GM12878 (cell line): Measurements from ENCODE around the gene DLK1. TPM values are rescaled to one million over a fixed set of nuclear protein-coding genes. Genes with fewer than 3 reads are reported as not detected.

Source experiments
- ATAC-seq: fragments of 200-7000 bp; cut with Tn5 transposase; 3 replicates; pipeline ENCODE4 v1.9.1; 2020; ENCODE audit warnings: mild to moderate bottlenecking, moderate library complexity
- BruUV-seq: library from RNA; stranded (reverse); fragments of 400-500 nt; replicated peaks from 2 replicates; lab custom pipeline; 2021; lab: Mats Ljungman, UMichigan
- CTCF ChIA-PET: fragments of 300-600 bp; sonication (Branson Sonifier 250); formaldehyde crosslinking; extraction: SDS; loops from one replicate; lab custom pipeline; 2021; ENCODE audit warnings: inconsistent platforms; lab: Yijun Ruan, JAX
- POLR2A ChIA-PET: fragments of 350-600 bp; formaldehyde crosslinking; extraction: SDS; loops from one replicate; lab custom pipeline; 2021; ENCODE audit warnings: inconsistent platforms; lab: Charles Lee
- RAD21 ChIA-PET: fragments of 300-600 bp; sonication (Branson Sonifier 250); formaldehyde crosslinking; loops from one replicate; lab custom pipeline; 2023; ENCODE audit warnings: antibody characterized with exemption; ENCODE audit not compliant: unreplicated experiment; lab: Charles Lee
- SMC1A ChIA-PET: fragments of 300-600 bp; sonication (Branson Sonifier 250); formaldehyde crosslinking; loops from one replicate; lab custom pipeline; 2023; ENCODE audit not compliant: unreplicated experiment, uncharacterized antibody; lab: Charles Lee
- DNase-seq: peaks from one replicate; pipeline ENCODE4 v3.0.0-alpha.2; 2011; ENCODE audit warnings: low read depth, low spot score
- FAIRE-seq: peaks from 3 replicates; lab custom pipeline; 2011; peaks lifted over from hg19 to GRCh38; lab: Jason Lieb, UNC
- H2AFZ ChIP-seq: 2 replicates; pipeline ENCODE4 v1.6.0; 2011; ENCODE audit warnings: low read depth, low read length, control low read depth; ENCODE audit not compliant: control insufficient read depth
- H3K27ac ChIP-seq: 2 replicates; pipeline ENCODE4 v1.5.1; 2011; ENCODE audit warnings: control low read depth; ENCODE audit not compliant: control insufficient read depth, insufficient read depth
- H3K27me3 ChIP-seq, 2 experiments: replicated peaks in 1 of 2; 2 replicates each; pipeline versions ENCODE4 v1.6.0 to v1.6.1; 2011; ENCODE audit warnings: low read length in 1 of 2; ENCODE audit not compliant: control insufficient read depth in 2 of 2, insufficient read depth in 2 of 2
- H3K36me3 ChIP-seq, 2 experiments: 2 replicates each; pipeline ENCODE4 v1.5.1; 2011; ENCODE audit warnings: low read length in 1 of 2; ENCODE audit not compliant: control insufficient read depth in 2 of 2, insufficient read depth in 2 of 2
- H3K4me1 ChIP-seq: 2 replicates; pipeline ENCODE4 v1.6.1; 2011; ENCODE audit warnings: mild to moderate bottlenecking, low read length, moderate library complexity, mixed read lengths; ENCODE audit not compliant: control insufficient read depth, insufficient read depth
- H3K4me2 ChIP-seq: 2 replicates; pipeline ENCODE4 v1.6.0; 2011; ENCODE audit warnings: control low read depth; ENCODE audit not compliant: control insufficient read depth, insufficient read depth
- H3K4me3 ChIP-seq: fragments of 200-600 bp; sonication (generic); 2 replicates; pipeline ENCODE4 v1.5.1; 2016
- H3K79me2 ChIP-seq: 2 replicates; pipeline ENCODE4 v1.6.0; 2011; ENCODE audit warnings: low read length; ENCODE audit not compliant: control insufficient read depth, insufficient read depth
- H3K9ac ChIP-seq: 2 replicates; pipeline ENCODE4 v1.8.0; 2011; ENCODE audit warnings: low read length, control low read depth, mixed read lengths; ENCODE audit not compliant: control insufficient read depth, insufficient read depth
- H3K9me3 ChIP-seq: replicated peaks from 3 replicates; pipeline ENCODE4 v1.5.1; 2011; ENCODE audit warnings: mild to moderate bottlenecking, low read length; ENCODE audit not compliant: control insufficient read depth, insufficient read depth
- H4K20me1 ChIP-seq: 2 replicates; pipeline ENCODE4 v1.6.0; 2011; ENCODE audit not compliant: control insufficient read depth, insufficient read depth
- CEBPB ChIP-seq, 2 experiments: fragments of 150-350 bp in 1 of 2; IDR thresholded peaks; 2 replicates each; pipeline ENCODE4 v1.6.1; 2012 to 2014; ENCODE audit warnings: low read depth in 2 of 2, low read length in 2 of 2, borderline replicate concordance in 1 of 2, inconsistent platforms in 1 of 2
- EP300 ChIP-seq, 2 experiments: fragments of 150-350 bp in 1 of 2; IDR thresholded peaks; 2 replicates each; pipeline ENCODE4 v1.6.1; 2011 to 2012; ENCODE audit warnings: low read depth in 2 of 2, low read length in 2 of 2, borderline replicate concordance in 1 of 2, improper control_type of control experiment in 1 of 2, inconsistent platforms in 1 of 2; ENCODE audit not compliant: control insufficient read depth in 1 of 2
- MTA3 ChIP-seq: IDR thresholded peaks from 2 replicates; pipeline ENCODE4 v1.6.1; 2012; ENCODE audit warnings: low read length, inconsistent platforms, borderline replicate concordance
- POLR2AphosphoS5 ChIP-seq: IDR thresholded peaks from 2 replicates; pipeline ENCODE4 v1.6.1; 2011; ENCODE audit warnings: mild to moderate bottlenecking, low read length, inconsistent platforms
- SRF ChIP-seq, 2 experiments: IDR thresholded peaks; 2 replicates each; pipeline ENCODE4 v1.6.1; 2011; ENCODE audit warnings: low read depth in 2 of 2, low read length in 2 of 2, mild to moderate bottlenecking in 1 of 2, moderate library complexity in 1 of 2
- SUPT20H ChIP-seq: IDR thresholded peaks from 2 replicates; pipeline ENCODE4 v1.6.1; 2011; ENCODE audit warnings: low read depth, mild to moderate bottlenecking, low read length, moderate library complexity, borderline replicate concordance; ENCODE audit not compliant: control insufficient read depth
- ZNF274 ChIP-seq: IDR thresholded peaks from one replicate; pipeline ENCODE4 v1.8.0; 2011; ENCODE audit not compliant: insufficient read length, insufficient read depth
- WGBS: methylation state at CpG from one replicate; pipeline ENCODE4 v1.1.6; 2016; ENCODE audit warnings: low lambda C conversion rate; ENCODE audit not compliant: insufficient replicate concordance, insufficient coverage; ENCODE audit errors: missing lambda C conversion rate; 5-methylcytosine and 5-hydroxymethylcytosine counted together
- in situ Hi-C: fragments of 300-500 bp; cut with MboI; formaldehyde crosslinking; loops from 9 replicates; pipeline ENCODE4 v1.14.3; 2018; ENCODE audit warnings: mixed read lengths
- intact Hi-C: fragments of 100-400 bp; cut with micrococcal nuclease; formaldehyde crosslinking; loops from one replicate; pipeline ENCODE4 v1.14.2; 2022; ENCODE audit not compliant: unreplicated experiment
- polyA plus RNA-seq, 11 experiments: library from polyadenylated mRNA; depleted of rRNA in 4 of 11; unstranded in 6 of 11; stranded (reverse) in 5 of 11; fragments of >200 nt; fragmentation: Nextera tagmentation in 4 of 11; fragmentation: Illumina TruSeq in 1 of 11; extraction: Ambion mirVana in 4 of 11; extraction: Trizol in 1 of 11; gene quantifications; 1 replicate in 1 of 11; 2 replicates in 10 of 11; pipeline versions ENCODE4 v1.2.1 to v1.2.3, GENCODE V29; 2011 to 2016; ENCODE audit warnings: inconsistent platforms in 2 of 11, missing spikeins in 2 of 11, low read depth in 1 of 11
- total RNA-seq, 4 experiments: library from RNA; depleted of rRNA in 3 of 4; stranded (reverse); fragments of >200 nt in 3 of 4; fragmentation: Illumina TruSeq in 1 of 4; extraction: Trizol in 1 of 4; gene quantifications; 2 replicates each; pipeline versions ENCODE4 v1.2.1 to v1.2.3, GENCODE V29; 2013 to 2021
- TF ChIP-seq, protein P1 (sequence below): IDR thresholded peaks from 2 replicates; pipeline ENCODE4 v1.6.1; 2011; ENCODE audit warnings: mild to moderate bottlenecking, low read depth, low read length, moderate library complexity; ENCODE audit not compliant: insufficient replicate concordance
- TF ChIP-seq, protein P2 (sequence below): fragments of 450-650 bp; IDR thresholded peaks from 2 replicates; pipeline ENCODE4 v1.6.1; 2016; ENCODE audit warnings: mild to moderate bottlenecking
- TF ChIP-seq, protein P3 (sequence below): fragments of 150-350 bp; IDR thresholded peaks from 2 replicates; pipeline ENCODE4 v1.6.1; 2014; ENCODE audit warnings: mild to moderate bottlenecking, low read depth, low read length
- TF ChIP-seq, protein P4 (sequence below): IDR thresholded peaks from 2 replicates; pipeline ENCODE4 v1.6.1; 2012; ENCODE audit warnings: low read length, inconsistent platforms

The DLK1 gene
- total and polyA plus RNA-seq, 10 of the 15 experiments (the other 5 are each of a cell fraction or from before 2014, with no cell fraction given) = 0.87 TPM; not detected in 9

DNA sequence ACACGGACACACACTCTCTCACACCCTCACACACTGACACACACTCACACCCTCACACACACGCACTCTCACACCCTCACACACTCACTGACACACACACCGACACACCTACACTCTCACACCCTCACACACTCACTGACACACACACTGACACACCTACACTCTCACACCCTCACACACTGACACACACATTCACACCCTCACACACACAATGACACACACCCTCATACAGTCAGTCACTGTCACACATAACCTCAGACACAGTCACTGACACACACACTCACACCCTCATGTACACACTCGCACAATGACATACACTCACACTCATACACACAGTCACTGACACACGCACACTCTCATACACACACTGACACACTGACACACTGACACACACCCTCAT lies 19.8 kb upstream of the DLK1 start (continued):
- TF ChIP-seq, protein P1, sequence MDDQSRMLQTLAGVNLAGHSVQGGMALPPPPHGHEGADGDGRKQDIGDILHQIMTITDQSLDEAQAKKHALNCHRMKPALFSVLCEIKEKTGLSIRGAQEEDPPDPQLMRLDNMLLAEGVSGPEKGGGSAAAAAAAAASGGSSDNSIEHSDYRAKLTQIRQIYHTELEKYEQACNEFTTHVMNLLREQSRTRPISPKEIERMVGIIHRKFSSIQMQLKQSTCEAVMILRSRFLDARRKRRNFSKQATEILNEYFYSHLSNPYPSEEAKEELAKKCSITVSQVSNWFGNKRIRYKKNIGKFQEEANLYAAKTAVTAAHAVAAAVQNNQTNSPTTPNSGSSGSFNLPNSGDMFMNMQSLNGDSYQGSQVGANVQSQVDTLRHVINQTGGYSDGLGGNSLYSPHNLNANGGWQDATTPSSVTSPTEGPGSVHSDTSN = peak; percentile 32
- no peak for TF ChIP-seq MTA3
- TF ChIP-seq SUPT20H = no peak
- no peak for TF ChIP-seq EP300 (IDR thresholded peaks at IDR 0.05; ENCODE audit: borderline replicate concordance in 1 of 2, control insufficient read depth in 1 of 2, low read depth in 2 of 2, low read length in 2 of 2)
- no peak for TF ChIP-seq SRF (IDR thresholded peaks at IDR 0.05; ENCODE audit: low read depth in 2 of 2, low read length in 2 of 2)
- no peak for TF ChIP-seq ZNF274
- TF ChIP-seq, protein P2, sequence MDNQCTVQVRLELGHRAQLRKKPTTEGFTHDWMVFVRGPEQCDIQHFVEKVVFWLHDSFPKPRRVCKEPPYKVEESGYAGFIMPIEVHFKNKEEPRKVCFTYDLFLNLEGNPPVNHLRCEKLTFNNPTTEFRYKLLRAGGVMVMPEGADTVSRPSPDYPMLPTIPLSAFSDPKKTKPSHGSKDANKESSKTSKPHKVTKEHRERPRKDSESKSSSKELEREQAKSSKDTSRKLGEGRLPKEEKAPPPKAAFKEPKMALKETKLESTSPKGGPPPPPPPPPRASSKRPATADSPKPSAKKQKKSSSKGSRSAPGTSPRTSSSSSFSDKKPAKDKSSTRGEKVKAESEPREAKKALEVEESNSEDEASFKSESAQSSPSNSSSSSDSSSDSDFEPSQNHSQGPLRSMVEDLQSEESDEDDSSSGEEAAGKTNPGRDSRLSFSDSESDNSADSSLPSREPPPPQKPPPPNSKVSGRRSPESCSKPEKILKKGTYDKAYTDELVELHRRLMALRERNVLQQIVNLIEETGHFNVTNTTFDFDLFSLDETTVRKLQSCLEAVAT = no peak
- TF ChIP-seq, all 136 proteins: peak for 4

DNA sequence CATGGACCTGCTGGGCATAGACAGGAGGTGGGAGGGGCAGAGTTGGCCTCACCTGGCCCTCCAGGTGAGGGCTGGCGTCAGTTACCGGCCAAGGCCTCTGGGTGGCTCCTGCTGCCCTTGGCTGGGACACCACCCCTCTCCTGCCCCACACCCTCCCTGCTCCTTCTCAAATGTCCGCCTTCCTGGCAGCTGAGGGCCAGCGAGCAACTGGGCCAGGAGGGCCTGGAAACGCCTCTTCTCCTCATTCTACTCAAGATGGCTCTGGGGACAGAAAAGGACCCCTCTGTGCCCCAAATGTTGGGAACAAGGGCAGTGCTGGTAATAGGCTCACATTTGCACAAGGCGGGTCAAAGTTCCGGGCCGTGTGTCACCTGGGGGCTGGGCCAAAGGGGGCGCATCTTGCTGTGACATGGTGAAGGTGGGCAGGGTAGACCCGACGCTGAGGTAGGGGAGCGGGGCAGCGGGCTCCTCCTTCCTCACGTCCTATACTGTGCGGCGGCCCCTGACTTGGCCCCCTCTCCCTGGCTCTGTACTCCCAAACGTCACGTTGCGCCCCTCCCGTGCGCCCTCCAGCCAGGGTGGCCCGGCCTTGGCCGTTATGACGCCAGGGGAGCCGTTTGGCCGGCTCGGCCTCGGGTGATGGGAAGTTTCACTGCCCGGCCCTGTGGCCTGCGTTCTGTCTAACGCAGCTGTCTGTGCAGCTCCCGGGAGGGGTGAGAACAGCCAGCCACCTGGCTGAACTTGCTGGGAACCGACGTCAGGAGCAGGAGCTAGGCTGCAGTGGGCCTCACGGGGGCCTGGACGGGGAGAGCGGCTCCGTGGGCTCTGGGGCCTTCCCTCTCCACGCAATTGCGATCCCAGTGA lies 18.0 kb upstream of the DLK1 start:
- H3K27me3 ChIP-seq = peaks cover 0 to 2% of the 10 kb centered on the region in 2 experiments; a peak in 2 of 4 replicates
- H4K20me1 ChIP-seq = no peaks in the 10 kb centered on the region
- intact Hi-C loops (no loop called here), in situ Hi-C loops (no loop called here)
- CTCF ChIA-PET = no interaction called here
- H3K4me3 ChIP-seq = no peak overlapping the region
- no peaks in the 10 kb centered on the region for H3K4me1 ChIP-seq
- DNase-seq (no peak), FAIRE-seq (no peak), ATAC-seq (no peak)
- 48% methylated on average over 37 of the region's 40 CpGs for whole genome bisulfite sequencing
- H3K9ac ChIP-seq = no peak overlapping the region
- no peak overlapping the region for H3K27ac ChIP-seq
- H3K9me3 ChIP-seq = no peaks in the 10 kb centered on the region
- POLR2A ChIA-PET = no interaction called here
- SMC1A ChIA-PET = no interaction called here
- H3K4me2 ChIP-seq = no peak overlapping the region
- H3K79me2 ChIP-seq = no peaks in the 10 kb centered on the region
- BruUV-seq = no TSS peak
- no peak overlapping the region for H2AFZ ChIP-seq
- H3K36me3 ChIP-seq = no peaks in the 10 kb centered on the region
- RAD21 ChIA-PET = no interaction called here
- TF ChIP-seq, protein P3, sequence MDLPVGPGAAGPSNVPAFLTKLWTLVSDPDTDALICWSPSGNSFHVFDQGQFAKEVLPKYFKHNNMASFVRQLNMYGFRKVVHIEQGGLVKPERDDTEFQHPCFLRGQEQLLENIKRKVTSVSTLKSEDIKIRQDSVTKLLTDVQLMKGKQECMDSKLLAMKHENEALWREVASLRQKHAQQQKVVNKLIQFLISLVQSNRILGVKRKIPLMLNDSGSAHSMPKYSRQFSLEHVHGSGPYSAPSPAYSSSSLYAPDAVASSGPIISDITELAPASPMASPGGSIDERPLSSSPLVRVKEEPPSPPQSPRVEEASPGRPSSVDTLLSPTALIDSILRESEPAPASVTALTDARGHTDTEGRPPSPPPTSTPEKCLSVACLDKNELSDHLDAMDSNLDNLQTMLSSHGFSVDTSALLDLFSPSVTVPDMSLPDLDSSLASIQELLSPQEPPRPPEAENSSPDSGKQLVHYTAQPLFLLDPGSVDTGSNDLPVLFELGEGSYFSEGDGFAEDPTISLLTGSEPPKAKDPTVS = no peak
- TF ChIP-seq, protein P4, sequence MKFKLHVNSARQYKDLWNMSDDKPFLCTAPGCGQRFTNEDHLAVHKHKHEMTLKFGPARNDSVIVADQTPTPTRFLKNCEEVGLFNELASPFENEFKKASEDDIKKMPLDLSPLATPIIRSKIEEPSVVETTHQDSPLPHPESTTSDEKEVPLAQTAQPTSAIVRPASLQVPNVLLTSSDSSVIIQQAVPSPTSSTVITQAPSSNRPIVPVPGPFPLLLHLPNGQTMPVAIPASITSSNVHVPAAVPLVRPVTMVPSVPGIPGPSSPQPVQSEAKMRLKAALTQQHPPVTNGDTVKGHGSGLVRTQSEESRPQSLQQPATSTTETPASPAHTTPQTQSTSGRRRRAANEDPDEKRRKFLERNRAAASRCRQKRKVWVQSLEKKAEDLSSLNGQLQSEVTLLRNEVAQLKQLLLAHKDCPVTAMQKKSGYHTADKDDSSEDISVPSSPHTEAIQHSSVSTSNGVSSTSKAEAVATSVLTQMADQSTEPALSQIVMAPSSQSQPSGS = no peak
- TF ChIP-seq CEBPB (IDR thresholded peaks at IDR 0.05; ENCODE audit: borderline replicate concordance in 1 of 2, low read depth in 2 of 2, low read length in 2 of 2) (no peak), POLR2AphosphoS5 (no peak)
